Activated CD8-positive, alpha-beta memory T cell treated with anti-CD3 and anti-CD28 coated beads, Interleukin-2, amount 50 U/mL, for 24 hours (primary cell): Measurements from ENCODE around the gene SENP7.
"Not testable (repeated sequence)": the region's sequence is repeated elsewhere in the genome, so short reads cannot be mapped to it uniquely, and the experiment has no call there.

ENCODE experiments used
- DNase-seq: peaks from one replicate; pipeline ENCODE4 v3.0.0-alpha.2; 2020; ENCODE audit errors: extremely low read depth

SENP7 gene

DNA sequence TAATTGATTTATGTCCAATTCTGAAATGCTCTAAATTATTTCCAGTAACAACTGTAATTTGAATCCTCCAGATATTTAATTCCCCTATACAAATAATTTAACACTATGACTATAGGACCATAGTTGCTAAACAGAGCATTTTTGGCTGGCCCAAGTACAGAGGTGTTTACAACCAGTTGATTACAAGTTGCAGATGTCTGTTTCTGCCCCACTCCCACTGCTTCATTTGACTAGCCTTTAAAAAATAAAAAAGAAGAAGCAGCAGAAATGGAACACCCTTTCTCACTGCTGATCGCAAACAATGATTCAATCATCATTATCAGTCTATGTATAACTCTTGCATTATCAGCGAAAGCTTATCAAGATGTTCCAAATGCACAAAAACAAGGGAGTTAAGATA lies 54.6 kb downstream of the SENP7 start:
- DNase-seq = no peak

DNA sequence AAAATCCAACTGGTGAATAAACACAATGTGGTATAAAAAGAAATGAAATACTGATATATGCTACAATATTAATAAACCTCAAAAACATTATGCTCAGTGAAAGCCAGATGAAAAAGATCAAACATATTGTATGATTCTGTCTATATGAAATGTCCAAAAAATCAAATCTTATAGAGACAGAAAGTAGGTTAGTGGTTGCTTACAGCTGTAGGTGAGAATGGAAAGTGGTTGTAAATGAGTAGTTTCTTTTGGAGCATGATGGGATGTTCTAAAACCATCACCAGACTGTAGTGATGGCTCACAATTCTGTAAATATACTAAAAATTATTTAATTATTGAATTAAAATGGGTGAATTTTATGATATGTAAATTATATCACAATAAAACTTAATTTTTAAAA lies 58.4 kb downstream of the SENP7 start:
- no peak for DNase-seq

DNA sequence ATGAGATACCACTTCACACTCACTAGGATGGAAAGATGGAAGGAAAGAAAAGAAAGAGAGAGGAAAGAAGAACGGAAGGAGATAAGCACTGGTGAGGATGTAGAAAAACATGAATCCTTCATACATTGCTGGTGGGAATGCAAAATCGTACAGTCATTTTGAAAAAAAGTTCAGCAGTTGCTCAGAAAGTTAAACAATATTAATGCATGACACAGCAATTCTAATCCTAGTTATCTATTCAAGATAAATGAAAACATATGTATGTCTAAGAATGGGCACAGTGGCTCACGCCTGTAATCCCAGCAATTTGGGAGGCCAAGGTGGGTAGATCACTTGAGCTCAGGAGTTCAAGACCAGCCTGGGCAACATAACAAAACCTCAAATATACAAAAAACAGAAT lies 59.1 kb downstream of the SENP7 start:
- DNase-seq = no peak

GRCh38 chr3:101438641-101439040 lies 74.4 kb downstream of the SENP7 start:
- not testable (repeated sequence) for DNase-seq

DNA sequence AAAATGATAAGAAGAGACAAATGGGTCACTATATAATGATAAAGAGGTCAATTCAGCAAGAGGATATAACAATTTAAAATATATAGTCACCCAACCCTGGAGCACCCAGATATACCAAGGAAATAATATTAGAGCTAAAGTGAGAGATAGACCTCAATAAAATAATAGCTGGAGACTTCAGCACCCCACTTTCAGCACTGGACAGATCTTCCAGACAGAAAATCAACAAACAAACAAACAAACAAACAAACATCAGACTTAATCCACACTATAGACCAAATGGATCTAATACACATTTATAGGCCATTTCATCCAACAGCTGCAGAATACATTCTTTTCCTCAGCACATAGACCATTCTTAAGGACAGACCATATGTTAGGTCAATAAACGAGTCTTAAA lies 79.4 kb downstream of the SENP7 start:
- no peak for DNase-seq

- DNase-seq = no peak
These were observed 88.8 kb downstream of the SENP7 start for GRCh38 chr3:101423984-101424888.

GRCh38 chr3:101418851-101419250 lies 94.2 kb downstream of the SENP7 start:
- DNase-seq = no peak

- DNase-seq = no peak
These were observed 98.9 kb downstream of the SENP7 start for GRCh38 chr3:101414121-101414520.

DNA sequence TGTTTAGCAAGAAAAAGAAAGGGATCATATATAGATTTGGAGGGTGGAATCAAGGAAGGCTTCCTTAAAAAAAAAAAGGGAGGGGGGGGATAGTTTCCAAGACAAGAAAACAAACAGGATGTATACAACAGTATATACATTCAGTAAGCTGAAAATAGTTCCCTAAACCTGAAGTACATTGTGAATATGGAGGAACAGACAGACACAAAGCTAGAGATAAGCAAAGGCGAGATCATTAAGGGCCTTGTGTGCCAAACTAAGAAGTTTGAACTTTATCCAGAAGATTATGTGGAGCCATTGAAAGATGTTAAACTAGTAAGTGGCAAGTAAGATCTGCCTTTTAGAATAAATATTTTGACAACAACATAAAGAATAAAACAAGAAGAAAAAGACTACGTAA lies 99.4 kb downstream of the SENP7 start:
- no peak for DNase-seq

GRCh38 chr3:101391413-101391950 lies 121.5 kb downstream of the SENP7 start:
- no peak for DNase-seq

DNA sequence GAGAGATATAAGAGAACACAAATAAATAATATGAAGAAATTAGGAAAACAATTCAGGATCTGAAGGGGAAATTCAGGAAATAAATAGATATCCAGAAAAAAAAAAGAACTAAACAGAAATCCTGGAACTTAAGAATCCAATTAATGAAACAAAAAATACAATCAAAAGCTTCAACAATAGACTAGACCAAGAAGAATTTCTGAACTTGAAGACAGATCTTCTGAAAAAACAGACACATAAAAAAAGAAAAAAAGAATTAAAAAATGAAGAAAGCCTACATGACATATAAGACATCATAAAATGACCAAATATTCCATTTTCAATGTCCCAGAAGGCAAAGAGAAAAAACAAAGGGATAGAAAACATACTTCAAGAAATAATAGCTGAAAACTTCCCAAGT lies 124.3 kb downstream of the SENP7 start:
- DNase-seq = no peak

- DNase-seq = no peak
These were observed 125.7 kb downstream of the SENP7 start for GRCh38 chr3:101387351-101387750.

GRCh38 chr3:101384426-101384825 lies 128.6 kb downstream of the SENP7 start:
- no peak for DNase-seq

DNA sequence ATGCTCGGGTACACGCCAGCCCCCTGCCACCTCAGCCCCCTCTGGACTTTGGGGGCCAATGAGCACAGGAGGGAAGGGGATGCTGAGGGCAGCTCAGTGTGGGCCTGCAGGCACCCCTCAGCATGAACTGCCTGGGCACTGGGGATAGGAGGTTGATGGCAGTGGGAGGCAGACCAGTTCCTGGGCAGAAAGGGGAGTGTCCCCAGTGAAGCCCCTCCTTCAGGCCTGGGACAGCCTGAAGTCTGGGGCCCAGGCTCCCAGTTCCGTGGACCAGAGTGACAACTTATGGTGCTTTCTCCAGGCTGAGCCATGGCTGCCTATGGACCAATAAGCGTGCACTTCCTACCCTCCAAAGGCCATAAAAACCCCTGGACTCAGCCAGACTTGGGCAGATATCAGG lies 129.4 kb downstream of the SENP7 start:
- no peak for DNase-seq

GRCh38 chr3:101383156-101383575 lies 129.8 kb downstream of the SENP7 start:
- no peak for DNase-seq

DNA sequence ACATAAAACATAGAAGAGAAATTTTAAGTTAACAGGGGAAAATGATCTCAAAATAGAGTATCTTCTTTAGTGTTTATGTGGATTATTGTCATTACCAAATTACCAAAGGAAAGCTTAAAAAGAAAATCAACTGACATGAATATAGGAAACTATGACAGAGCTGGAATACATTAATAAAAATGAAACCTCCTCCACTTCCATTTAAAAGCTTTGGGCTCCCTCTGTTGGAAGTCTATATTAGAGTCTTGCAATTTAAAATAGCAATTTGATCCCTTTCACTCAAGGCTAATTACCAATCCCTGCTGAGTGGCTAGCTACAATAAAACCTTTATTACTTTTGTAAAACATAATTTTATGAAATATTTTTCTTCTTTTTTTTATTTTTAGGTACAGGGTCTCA lies 131.2 kb downstream of the SENP7 start:
- DNase-seq = no peak

DNA sequence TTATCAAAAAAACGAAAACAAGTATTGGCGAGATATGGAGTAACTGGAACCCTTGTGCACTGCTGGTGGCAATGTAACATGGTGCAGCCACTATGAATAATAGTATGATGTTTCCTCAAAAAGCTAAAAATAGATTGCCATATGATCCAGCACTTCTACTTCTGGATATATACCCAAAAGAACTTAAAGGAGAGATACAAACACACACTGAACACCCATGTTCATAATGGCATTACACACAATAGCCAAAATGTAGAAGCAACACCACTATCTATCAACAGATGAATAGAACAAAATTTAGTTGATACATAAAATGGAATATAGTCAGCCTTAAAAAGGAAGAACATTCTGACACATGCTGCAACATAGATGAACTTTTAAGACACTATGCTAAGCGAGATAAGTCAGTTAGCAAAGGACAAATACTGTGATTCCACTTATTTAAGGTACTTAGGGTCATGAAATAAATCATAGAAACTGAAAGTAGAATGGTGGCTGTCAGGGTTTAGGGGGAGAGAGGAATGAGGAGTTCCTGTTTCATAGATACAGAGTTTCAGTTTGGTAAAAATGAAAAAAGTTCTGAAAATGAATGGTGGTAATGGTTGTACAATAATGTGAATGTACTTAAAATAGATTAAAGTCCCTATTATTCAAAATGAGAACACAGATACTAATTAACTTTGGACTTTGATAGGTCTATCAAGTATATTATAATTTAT lies 133.2 kb downstream of the SENP7 start:
- no peak for DNase-seq

DNA sequence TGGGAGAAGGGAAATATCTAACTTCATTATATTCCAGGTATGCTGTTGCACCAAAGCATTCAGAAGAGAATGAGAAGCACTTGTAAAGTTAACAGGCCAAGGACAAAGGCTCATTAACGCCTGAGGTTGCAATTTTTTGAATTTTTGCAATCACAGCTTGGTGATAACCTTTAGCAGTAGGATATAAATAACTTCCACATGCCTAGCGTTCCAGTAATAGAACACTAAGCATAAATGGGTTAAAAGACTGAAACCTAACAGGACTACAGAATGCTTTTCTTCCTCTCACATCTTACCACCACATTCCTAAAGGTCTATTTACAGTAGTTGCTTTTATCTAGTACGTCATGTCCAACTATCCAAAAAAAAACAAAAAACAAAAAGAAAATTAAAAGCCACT lies 135.2 kb downstream of the SENP7 start:
- DNase-seq = no peak

DNA sequence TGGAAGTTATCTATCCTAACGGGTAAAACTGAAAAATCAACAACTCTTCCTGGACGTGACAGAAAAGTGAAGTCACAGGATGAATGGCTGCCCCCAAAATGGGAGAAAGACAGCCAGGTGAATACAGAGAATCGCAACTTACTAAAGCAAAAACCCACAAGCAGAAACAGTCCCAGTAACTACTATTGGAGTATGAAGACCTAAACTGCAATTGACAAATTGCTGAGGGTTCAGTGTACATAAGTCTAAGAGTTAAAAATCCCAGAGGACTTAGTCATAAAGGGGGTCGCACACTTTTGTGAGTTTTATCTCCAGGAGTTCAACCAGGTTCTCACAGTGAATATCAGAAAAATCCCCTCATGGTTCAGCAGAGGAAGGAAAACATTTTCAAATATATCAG lies 135.8 kb downstream of the SENP7 start:
- DNase-seq = no peak

DNA sequence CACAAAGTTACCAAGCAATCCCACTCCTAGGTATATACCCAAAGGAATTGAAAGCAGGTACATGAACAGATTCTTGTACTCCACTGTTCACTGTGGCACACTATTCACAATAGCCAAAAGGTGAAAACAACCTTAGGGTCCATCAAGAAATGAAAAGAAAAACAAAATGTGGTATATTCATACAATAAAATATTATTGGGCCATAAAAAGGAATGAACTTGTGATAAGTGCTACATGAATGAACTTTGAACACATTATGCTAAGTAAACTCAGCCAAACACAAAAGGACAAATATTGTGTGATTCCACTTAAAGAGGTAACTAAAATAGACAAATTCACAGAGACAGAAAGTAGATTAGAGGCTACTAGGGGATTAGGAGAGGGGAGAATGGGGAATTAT lies 137.4 kb downstream of the SENP7 start:
- DNase-seq = no peak

DNA sequence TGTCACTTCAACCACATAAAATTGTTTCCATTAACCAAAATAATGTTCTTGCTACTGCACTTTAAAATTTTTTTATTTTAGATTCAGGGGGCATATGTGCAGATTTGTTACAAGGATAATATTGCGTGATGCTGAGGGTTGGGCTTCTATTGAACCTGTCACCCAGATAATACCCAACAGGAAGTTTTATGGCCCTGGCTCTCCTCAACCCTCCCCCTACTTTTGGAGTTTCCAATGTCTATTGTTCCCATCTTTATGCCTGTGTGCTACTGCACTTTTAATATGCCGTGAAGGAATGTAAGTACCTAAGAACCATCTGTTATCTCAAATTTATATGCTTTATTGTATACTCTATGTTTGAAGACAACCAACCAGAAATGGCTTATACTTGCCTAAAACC lies 150.6 kb downstream of the SENP7 start:
- DNase-seq = no peak

GRCh38 chr3:101351829-101352228 lies 161.2 kb downstream of the SENP7 start:
- DNase-seq = no peak

DNA sequence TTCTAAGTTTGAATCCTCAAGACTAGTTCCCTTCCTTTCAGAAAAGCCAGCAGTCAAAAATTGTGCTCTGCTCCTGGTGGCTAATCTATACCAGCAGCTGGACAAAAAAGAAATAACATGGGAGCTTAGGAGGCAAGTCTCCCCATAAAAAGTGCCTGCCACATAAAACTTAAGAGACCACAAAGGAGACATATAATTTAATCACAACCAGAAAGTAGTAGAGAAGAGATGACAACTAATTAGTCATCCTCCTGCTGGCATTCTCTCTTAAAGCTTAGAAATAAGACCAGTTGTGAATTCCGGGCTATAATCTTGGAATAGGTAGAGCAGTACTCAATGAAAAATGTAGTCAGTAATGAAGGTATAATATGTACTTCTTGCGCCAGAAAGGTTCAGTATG lies 172.4 kb downstream of the SENP7 start:
- DNase-seq = no peak
